Breast epithelium (tissue), 4 donors: ENCODE data around the gene TAS2R60. TPM values are rescaled to one million over a fixed set of nuclear protein-coding genes. Genes with fewer than 3 reads are reported as not detected.
"Not testable (repeated sequence)": the region's sequence is repeated elsewhere in the genome, so short reads cannot be mapped to it uniquely, and the experiment has no call there.

Experiments
- DNase-seq, 2 donors: peaks; one replicate each; pipeline ENCODE4 v3.0.0-alpha.2; 2019; ENCODE audit warnings: low spot score in 2 of 2
- H3K27ac ChIP-seq, 2 donors: fragments of 200-600 bp; sonication (generic) in 1 of 2; one replicate each; pipeline ENCODE4 v1.5.1; 2016 to 2019; ENCODE audit warnings: mild to moderate bottlenecking in 1 of 2
- H3K27me3 ChIP-seq, 2 donors: fragments of 200-600 bp; sonication (generic) in 1 of 2; one replicate each; pipeline versions ENCODE4 v1.5.1 to v1.6.0; 2017 to 2019; ENCODE audit warnings: control low read depth in 1 of 2, mild to moderate bottlenecking in 1 of 2
- H3K36me3 ChIP-seq: fragments of 200-600 bp; one replicate; pipeline ENCODE4 v1.5.1; 2019
- H3K4me1 ChIP-seq, 2 donors: fragments of 200-600 bp; sonication (generic); one replicate each; pipeline ENCODE4 v1.5.1; 2016 to 2019; ENCODE audit warnings: control low read depth in 1 of 2
- H3K4me3 ChIP-seq, 3 donors: fragments of 200-600 bp; sonication (generic); 1 replicate in 2 of 3; 2 replicates in 1 of 3; pipeline ENCODE4 v1.5.1; 2016 to 2019; ENCODE audit warnings: mild to moderate bottlenecking in 3 of 3, moderate library complexity in 2 of 3
- H3K9me3 ChIP-seq, 2 donors: fragments of 200-600 bp; sonication (generic) in 1 of 2; one replicate each; pipeline ENCODE4 v1.5.1; 2016 to 2019; ENCODE audit warnings: control low read depth in 1 of 2
- CTCF ChIP-seq, 3 donors: fragments of 450-650 bp; IDR thresholded peaks; one replicate each; pipeline ENCODE4 v1.5.1; 2016 to 2017; ENCODE audit warnings: antibody characterized with exemption in 3 of 3, mild to moderate bottlenecking in 3 of 3, moderate library complexity in 3 of 3
- POLR2A ChIP-seq: fragments of 450-650 bp; IDR thresholded peaks from one replicate; pipeline ENCODE4 v1.6.1; 2016; ENCODE audit warnings: antibody characterized with exemption, mild to moderate bottlenecking, moderate library complexity
- POLR2AphosphoS5 ChIP-seq, 3 donors: sonication (generic); formaldehyde crosslinking; IDR thresholded peaks; one replicate each; pipeline ENCODE4 v1.6.1; 2017; ENCODE audit warnings: antibody characterized with exemption in 3 of 3
- intact Hi-C: fragments of 100-400 bp; cut with DNase I; formaldehyde crosslinking; loops from one replicate; pipeline ENCODE4 v1.15.1; 2023; ENCODE audit warnings: low total_unique reads
- total RNA-seq, 3 donors: library from RNA; depleted of rRNA; stranded (reverse); fragments of >200 nt; gene quantifications; one replicate each; pipeline ENCODE4 v1.1.0, GENCODE V29; 2016

TAS2R60 gene
- total RNA-seq, 3 donors from 2014 or later, result 1.6 TPM; not detected in 2

DNA sequence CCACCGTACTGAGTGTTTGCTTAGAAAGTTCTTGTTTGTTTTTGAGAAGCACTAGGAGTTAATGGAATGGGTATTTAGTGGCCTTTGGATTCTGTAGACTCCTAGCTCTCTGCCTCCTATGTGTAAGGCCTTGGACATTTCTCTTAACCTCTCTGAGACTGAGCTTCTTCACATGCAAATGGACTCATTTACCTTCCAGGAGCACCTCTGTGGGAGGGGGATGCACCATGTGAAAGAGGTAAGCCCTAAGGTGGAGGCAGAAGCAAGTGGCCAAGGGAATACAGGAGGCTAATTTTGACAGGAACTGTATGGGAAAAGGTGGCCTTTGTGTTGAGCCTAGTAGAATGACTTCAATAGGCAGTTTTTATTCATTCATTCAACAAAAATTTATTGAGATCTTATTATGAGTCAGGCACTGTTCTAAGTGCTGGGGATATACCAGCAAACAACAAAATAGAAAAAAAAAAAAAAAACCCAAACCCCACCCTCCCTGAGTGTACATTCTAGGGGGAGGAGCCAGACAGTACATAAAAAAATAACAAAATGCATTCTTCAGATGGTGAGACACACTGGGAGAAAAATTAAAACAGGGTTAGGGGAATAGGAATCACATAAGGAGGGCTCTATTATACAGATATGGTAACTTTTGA lies 25.4 kb upstream of the TAS2R60 start:
- intact Hi-C loops, result no loop called here
- Histone ChIP-seq H3K4me1 (no peaks in the 10 kb centered on the region), H3K27ac (no peak overlapping the region), H3K27me3 (no peaks in the 10 kb centered on the region), H3K9me3 (no peaks in the 10 kb centered on the region), H3K36me3 (no peaks in the 10 kb centered on the region), H3K4me3 (no peak overlapping the region)
- no peak for DNase-seq
- TF ChIP-seq CTCF (IDR thresholded peaks at IDR 0.05) (no peak), POLR2A (no peak), POLR2AphosphoS5 (IDR thresholded peaks at IDR 0.05) (no peak)

GRCh38 chr7:143418681-143419458 lies 24.4 kb upstream of the TAS2R60 start:
- Histone ChIP-seq H3K9me3 (no peaks in the 10 kb centered on the region), H3K4me1 (no peaks in the 10 kb centered on the region), H3K27me3 (no peaks in the 10 kb centered on the region), H3K27ac (no peak overlapping the region), H3K4me3 (no peak overlapping the region), H3K36me3 (no peaks in the 10 kb centered on the region)
- TF ChIP-seq POLR2A, result no peak
- intact Hi-C loops, result no loop called here
- DNase-seq, result no peak

DNA sequence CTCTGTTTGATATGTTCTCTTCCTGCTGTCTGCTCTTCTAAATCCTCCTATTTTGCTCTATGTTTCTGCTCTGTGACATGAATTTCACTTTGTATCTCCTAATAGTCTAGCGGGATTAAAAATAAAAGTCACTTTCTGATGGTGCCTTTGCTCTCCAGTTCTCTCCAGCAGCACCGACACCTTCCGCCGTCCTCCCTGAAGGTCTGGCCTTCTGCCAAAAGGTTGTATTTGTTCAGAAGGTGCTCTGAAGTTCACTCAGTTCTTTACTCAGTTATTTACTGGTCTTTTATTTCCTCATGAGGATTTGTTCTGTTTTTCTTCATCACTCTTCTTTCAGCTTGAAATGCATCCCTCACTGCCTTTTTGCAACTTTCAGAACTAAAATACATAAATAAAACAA lies 23.4 kb upstream of the TAS2R60 start:
- Histone ChIP-seq H3K9me3 (no peaks in the 10 kb centered on the region), H3K36me3 (no peaks in the 10 kb centered on the region), H3K4me1 (no peaks in the 10 kb centered on the region), H3K27ac (peak overlapping the region in 1 of 2 donors; percentile 25), H3K27me3 (no peaks in the 10 kb centered on the region), H3K4me3 (no peak overlapping the region)
- peak; percentile 54 to 71 for DNase-seq
- intact Hi-C loops, result no loop called here
- TF ChIP-seq CTCF (IDR thresholded peaks at IDR 0.05) (no peak), POLR2A (no peak), POLR2AphosphoS5 (IDR thresholded peaks at IDR 0.05) (no peak)

DNA sequence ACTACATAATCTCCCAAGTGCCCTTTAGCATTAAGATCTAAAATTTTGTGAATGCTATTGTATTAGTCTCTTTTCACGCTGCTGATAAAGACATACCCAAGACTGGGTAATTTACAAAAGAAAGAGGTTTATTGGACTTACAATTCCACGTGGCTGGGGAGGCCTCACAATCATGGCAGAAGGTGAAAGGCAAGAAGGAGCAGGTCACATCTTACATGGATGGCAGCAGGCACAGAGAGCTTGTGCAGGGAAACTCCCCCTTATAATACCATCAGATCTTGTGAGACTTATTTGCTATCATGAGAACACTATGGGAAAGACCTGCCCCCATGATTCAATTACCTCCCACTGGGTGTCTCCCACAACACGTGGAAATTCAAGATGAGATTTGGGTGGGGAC lies 22.6 kb upstream of the TAS2R60 start:
- H3K4me3 ChIP-seq, H3K27me3 ChIP-seq, H3K9me3 ChIP-seq, DNase-seq, intact Hi-C loops, H3K4me1 ChIP-seq, H3K36me3 ChIP-seq, H3K27ac ChIP-seq: not testable (repeated sequence)

GRCh38 chr7:143422033-143422432 lies 21.2 kb upstream of the TAS2R60 start:
- H3K36me3 ChIP-seq, result no peaks in the 10 kb centered on the region
- H3K27ac ChIP-seq, result no peak overlapping the region
- intact Hi-C loops, result no loop called here
- H3K4me3 ChIP-seq, result no peak overlapping the region
- DNase-seq, result no peak
- H3K9me3 ChIP-seq, result no peaks in the 10 kb centered on the region
- TF ChIP-seq CTCF (IDR thresholded peaks at IDR 0.05) (no peak), POLR2AphosphoS5 (IDR thresholded peaks at IDR 0.05) (no peak), POLR2A (no peak)
- no peaks in the 10 kb centered on the region for H3K27me3 ChIP-seq
- no peaks in the 10 kb centered on the region for H3K4me1 ChIP-seq

DNA sequence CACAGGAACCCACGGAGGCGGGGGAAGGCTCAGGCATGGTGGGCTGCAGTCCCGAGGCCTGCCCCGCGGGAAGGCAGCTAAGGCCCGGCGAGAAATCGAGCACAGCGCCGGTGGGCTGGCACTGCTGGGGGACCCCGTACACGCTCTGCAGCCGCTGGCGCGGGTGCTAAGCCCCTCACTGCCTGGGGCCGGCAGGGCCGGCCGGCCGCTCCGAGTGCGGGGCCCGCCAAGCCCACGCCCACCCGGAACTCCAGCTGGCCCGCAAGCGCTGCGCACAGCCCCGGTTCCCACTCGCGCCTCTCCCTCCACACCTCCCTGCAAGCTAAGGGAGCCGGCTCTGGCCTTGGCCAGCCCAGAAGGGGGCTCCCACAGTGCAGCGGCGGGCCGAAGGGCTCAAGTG lies 18.8 kb upstream of the TAS2R60 start:
- intact Hi-C loops, H3K9me3 ChIP-seq, H3K27me3 ChIP-seq, H3K36me3 ChIP-seq, DNase-seq, H3K27ac ChIP-seq, H3K4me3 ChIP-seq, H3K4me1 ChIP-seq: not testable (repeated sequence)
